ENCODE measurements around the gene OTOGL. TPM values are rescaled to one million over a fixed set of nuclear protein-coding genes. Genes with fewer than 3 reads are reported as not detected.

The OTOGL gene
- total RNA-seq, 1 experiment from 2014 or later: 0.44 TPM

GRCh38 chr12:80230068-80230467 is 130.7 kb downstream of the OTOGL start:
- ATAC-seq (no peak), DNase-seq (no peak)
- H3K4me2 ChIP-seq (ENCODE audit: low read length): no peak overlapping the region
- ChIA-PET POLR2A (ENCODE audit: unreplicated experiment) (no interaction called here), CTCF (no interaction called here)
- no peaks in the 10 kb centered on the region for H3F3A ChIP-seq (ENCODE audit: low read length, unreplicated experiment)
- peaks cover 9% of the 10 kb centered on the region for H3K4me1 ChIP-seq (ENCODE audit: insufficient read depth, low read length)
- no peak overlapping the region for H3K9ac ChIP-seq (ENCODE audit: low read length)
- H4K20me1 ChIP-seq (ENCODE audit: low read length): no peaks in the 10 kb centered on the region
- H3K36me3 ChIP-seq (ENCODE audit: low read depth, low read length): no peaks in the 10 kb centered on the region
- H3K27ac ChIP-seq (ENCODE audit: low read length): no peak overlapping the region
- H3K79me2 ChIP-seq (ENCODE audit: low read length): no peaks in the 10 kb centered on the region
- BruUV-seq (replicated peaks): no TSS peak
- intact Hi-C loops (cut with micrococcal nuclease): no loop called here
- no peaks in the 10 kb centered on the region for H3K9me2 ChIP-seq (replicated peaks; ENCODE audit: low read length)
- no peaks in the 10 kb centered on the region for H3K27me3 ChIP-seq (ENCODE audit: low read length)
- H3K4me3 ChIP-seq (ENCODE audit: low read length): no peak overlapping the region
- TF ChIP-seq EZH2phosphoT487 (IDR thresholded peaks at IDR 0.05; ENCODE audit: borderline replicate concordance, low read length) (no peak), CTCF (conservative IDR thresholded peaks at IDR 0.05; ENCODE audit: low read depth, low read length) (no peak)
- H3K9me3 ChIP-seq (ENCODE audit: low read length): no peaks in the 10 kb centered on the region
- H2AFZ ChIP-seq (ENCODE audit: low read length): no peak overlapping the region

GRCh38 chr12:80232837-80233236 is 133.5 kb downstream of the OTOGL start:
- Histone ChIP-seq H3K27ac (ENCODE audit: low read length) (no peak overlapping the region), H3K4me1 (ENCODE audit: insufficient read depth, low read length) (no peaks in the 10 kb centered on the region), H3F3A (ENCODE audit: low read length, unreplicated experiment) (no peaks in the 10 kb centered on the region), H3K4me3 (ENCODE audit: low read length) (no peak overlapping the region), H3K79me2 (ENCODE audit: low read length) (no peaks in the 10 kb centered on the region), H3K9me2 (replicated peaks; ENCODE audit: low read length) (no peaks in the 10 kb centered on the region), H3K9me3 (ENCODE audit: low read length) (no peaks in the 10 kb centered on the region), H3K4me2 (ENCODE audit: low read length) (no peak overlapping the region), H3K27me3 (ENCODE audit: low read length) (no peaks in the 10 kb centered on the region), H2AFZ (ENCODE audit: low read length) (no peak overlapping the region), H4K20me1 (ENCODE audit: low read length) (no peaks in the 10 kb centered on the region), H3K36me3 (ENCODE audit: low read depth, low read length) (no peaks in the 10 kb centered on the region), H3K9ac (ENCODE audit: low read length) (no peak overlapping the region)
- DNase-seq (no peak), ATAC-seq (no peak)
- no TSS peak for BruUV-seq (replicated peaks)
- TF ChIP-seq EZH2 (IDR thresholded peaks at IDR 0.05; ENCODE audit: low read length, unreplicated experiment) (no peak), CTCF (conservative IDR thresholded peaks at IDR 0.05; ENCODE audit: low read depth, low read length) (no peak), EZH2phosphoT487 (IDR thresholded peaks at IDR 0.05; ENCODE audit: borderline replicate concordance, low read length) (no peak)
- ChIA-PET CTCF (no interaction called here), POLR2A (ENCODE audit: unreplicated experiment) (no interaction called here)
- intact Hi-C loops (cut with micrococcal nuclease): no loop called here

- H3F3A ChIP-seq (ENCODE audit: low read length, unreplicated experiment): no peaks in the 10 kb centered on the region
- H3K9ac ChIP-seq (ENCODE audit: low read length): no peak overlapping the region
- BruUV-seq (replicated peaks): no TSS peak
- no peak overlapping the region for H3K4me2 ChIP-seq (ENCODE audit: low read length)
- H3K4me3 ChIP-seq (ENCODE audit: low read length): no peak overlapping the region
- H3K27me3 ChIP-seq (ENCODE audit: low read length): no peaks in the 10 kb centered on the region
- ChIA-PET POLR2A (ENCODE audit: unreplicated experiment) (no interaction called here), CTCF (no interaction called here)
- no peaks in the 10 kb centered on the region for H4K20me1 ChIP-seq (ENCODE audit: low read length)
- no peaks in the 10 kb centered on the region for H3K9me2 ChIP-seq (replicated peaks; ENCODE audit: low read length)
- intact Hi-C loops (cut with micrococcal nuclease): no loop called here
- ATAC-seq (no peak), DNase-seq (no peak)
- no peaks in the 10 kb centered on the region for H3K4me1 ChIP-seq (ENCODE audit: insufficient read depth, low read length)
- no peaks in the 10 kb centered on the region for H3K79me2 ChIP-seq (ENCODE audit: low read length)
- no peak overlapping the region for H2AFZ ChIP-seq (ENCODE audit: low read length)
- no peak for TF ChIP-seq CTCF (conservative IDR thresholded peaks at IDR 0.05; ENCODE audit: low read depth, low read length)
- no peak for TF ChIP-seq EZH2phosphoT487 (IDR thresholded peaks at IDR 0.05; ENCODE audit: borderline replicate concordance, low read length)
- no peak for TF ChIP-seq EZH2 (IDR thresholded peaks at IDR 0.05; ENCODE audit: low read length, unreplicated experiment)
- no peak overlapping the region for H3K27ac ChIP-seq (ENCODE audit: low read length)
- H3K36me3 ChIP-seq (ENCODE audit: low read depth, low read length): no peaks in the 10 kb centered on the region
- H3K9me3 ChIP-seq (ENCODE audit: low read length): no peaks in the 10 kb centered on the region
Observed at GRCh38 chr12:80233926-80234325, 134.6 kb downstream of the OTOGL start.

All from PC-3 (cell line).